Activated CD8-positive, alpha-beta memory T cell treated with anti-CD3 and anti-CD28 coated beads for 24 hours (primary cell): ENCODE data around the gene IRX5.

Source experiments
- DNase-seq: peaks from one replicate; pipeline ENCODE4 v3.0.0-alpha.2; 2020

The IRX5 gene

GRCh38 chr16:54930005-54930868, at the start of gene IRX5:
IRX5 (plus strand) TSS chr16:54930865; CDS start chr16:54931199, 334 bp downstream.
- DNase-seq: peak; percentile 69

DNA sequence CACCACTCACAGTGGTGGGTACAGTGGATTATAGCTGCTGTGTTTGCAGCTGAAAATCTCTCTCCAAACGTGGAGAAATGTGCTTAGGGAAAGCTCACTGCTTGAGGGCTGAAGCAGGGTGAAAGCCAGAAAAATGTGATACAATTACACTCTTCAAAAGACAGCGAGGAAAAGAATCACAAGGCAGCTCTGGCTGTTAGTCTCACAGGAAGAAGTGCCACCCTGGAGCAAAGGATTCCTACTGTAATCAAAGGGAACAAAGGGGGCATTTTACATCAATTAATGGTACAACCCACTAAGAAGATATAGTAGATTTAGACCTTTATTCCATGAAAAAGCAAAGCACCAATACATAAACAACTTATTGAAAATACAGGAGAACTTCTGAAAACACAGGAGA, 48.1 kb upstream of the IRX5 start:
- no peak for DNase-seq

GRCh38 chr16:54883358-54883757, 47.3 kb upstream of the IRX5 start:
- DNase-seq: no peak

DNA sequence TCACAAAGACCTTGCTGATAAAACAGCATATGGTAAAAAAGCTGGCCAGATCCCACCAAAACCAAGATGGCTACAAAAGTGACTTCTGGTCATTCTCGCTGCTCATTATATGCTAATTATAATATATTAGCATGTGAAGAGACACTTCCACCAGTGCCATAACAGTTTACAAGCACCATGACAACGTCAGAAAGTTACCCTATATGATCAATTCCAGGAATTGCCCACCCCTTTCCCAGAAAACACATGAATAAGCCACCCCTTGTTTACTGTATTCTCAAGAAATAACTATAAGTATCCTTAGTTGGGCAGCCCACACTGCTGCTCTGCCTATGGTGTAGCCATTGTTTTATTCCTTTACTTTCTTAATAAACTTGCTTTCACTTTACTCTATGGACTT, 44.6 kb upstream of the IRX5 start:
- no peak for DNase-seq

DNA sequence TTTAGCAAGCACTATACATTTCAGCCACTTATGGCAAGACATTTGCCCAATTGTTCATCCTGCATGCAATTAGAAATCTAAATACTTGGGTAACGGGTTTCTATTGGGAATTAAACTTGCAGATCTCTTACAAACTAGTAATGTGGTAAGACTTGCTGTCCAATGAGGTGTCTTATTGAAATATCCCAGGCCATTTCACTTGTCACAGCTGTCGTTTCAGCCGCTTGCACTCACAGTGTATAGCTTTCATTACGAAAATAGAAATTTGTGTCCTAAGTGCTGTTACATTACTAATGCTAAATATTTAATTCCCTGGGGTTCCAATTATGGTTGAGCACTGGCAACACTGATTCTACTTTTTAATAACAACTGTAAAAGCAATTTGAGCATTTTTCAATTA, 40.3 kb upstream of the IRX5 start:
- DNase-seq: no peak

GRCh38 chr16:54891346-54891745, 39.3 kb upstream of the IRX5 start:
- DNase-seq: no peak

GRCh38 chr16:54892981-54893380, 37.7 kb upstream of the IRX5 start:
- no peak for DNase-seq

DNA sequence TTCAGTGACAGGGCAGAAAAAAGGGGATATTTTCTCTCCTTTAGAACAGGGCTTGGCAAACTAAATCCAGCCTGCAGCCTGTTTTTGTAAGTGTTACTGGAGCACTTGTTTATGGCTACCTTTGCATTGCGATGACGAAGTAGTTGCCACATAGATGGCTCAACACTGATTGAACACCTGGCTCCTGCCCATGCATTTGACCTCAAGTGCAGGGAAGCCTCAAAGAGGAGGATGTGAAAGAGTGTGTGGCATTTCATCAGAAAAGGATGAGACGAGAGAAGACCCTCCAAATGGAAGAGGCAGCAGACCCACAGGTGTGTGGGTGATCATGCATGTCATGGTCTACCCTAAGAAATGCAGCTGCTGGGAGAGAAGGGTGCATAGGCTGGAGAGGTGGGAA, 32.7 kb upstream of the IRX5 start:
- no peak for DNase-seq

DNA sequence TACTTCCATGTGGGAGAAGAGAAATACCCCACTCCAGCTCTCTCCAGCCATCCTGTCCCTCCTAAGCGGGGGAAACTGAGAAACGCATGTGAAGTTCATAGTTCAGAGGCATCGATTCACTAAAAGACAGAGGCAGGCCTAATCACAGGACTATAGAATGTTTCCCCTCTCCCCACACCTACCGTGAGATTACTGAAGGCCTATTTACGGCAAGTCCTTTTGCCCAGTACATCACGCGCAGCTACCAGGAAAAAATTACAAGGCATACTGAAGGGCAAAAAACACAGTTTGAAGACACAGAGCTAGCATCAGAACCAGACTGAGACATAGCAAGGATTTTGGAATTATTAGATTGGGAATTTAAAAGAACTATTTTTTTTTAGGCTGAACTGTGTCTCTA, 29.1 kb upstream of the IRX5 start:
- DNase-seq: no peak

DNA sequence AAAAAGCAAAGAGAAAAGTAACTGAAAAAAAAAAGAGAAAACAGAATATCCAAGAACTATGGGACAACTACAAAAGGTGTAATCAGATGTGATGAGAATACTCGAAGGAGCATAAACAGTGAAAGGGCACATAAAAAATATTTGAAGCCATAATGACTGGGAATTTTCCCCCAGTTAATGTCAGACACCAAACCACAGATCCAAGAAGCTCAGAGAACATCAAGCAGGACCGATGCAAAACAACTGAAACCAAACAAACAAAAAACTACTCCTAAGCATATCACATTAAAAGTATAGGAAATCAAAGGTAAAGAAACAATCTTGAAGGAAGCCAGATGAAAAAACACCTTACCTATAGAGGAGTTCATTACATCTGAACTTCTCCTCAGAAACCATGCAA, 27.6 kb upstream of the IRX5 start:
- DNase-seq: no peak

- DNase-seq: no peak
Measured at GRCh38 chr16:54911079-54911478, 19.6 kb upstream of the IRX5 start.

GRCh38 chr16:54912720-54913119, 17.9 kb upstream of the IRX5 start:
- DNase-seq: no peak

DNA sequence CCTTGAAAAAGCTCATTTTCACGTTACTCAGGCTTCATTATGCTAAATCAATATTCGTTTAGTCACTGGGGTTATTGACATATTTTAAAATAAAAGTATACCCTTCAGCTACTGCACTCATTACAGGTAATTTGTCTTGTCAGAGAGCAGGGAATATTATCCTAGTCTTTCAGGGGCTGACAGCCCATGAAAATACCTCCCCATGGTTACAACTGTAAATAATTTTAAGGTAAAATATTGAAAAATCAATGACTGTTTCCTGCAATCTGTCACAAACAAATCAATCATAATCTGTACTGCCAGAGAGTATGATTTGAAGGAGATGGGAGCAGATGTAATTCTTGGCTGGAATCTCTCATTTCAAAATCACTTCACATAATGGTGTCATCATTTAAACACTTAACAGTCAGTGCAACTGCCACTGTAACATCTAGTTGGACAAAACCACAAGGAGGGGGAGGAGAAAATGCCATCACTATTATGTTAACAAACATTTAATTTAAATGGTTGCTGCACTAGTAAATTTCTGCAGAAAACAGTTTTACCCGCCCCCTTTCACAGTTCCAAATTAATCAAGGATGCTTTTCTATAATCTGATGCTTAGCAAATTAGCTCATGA, 9.3 kb upstream of the IRX5 start:
- DNase-seq: no peak

DNA sequence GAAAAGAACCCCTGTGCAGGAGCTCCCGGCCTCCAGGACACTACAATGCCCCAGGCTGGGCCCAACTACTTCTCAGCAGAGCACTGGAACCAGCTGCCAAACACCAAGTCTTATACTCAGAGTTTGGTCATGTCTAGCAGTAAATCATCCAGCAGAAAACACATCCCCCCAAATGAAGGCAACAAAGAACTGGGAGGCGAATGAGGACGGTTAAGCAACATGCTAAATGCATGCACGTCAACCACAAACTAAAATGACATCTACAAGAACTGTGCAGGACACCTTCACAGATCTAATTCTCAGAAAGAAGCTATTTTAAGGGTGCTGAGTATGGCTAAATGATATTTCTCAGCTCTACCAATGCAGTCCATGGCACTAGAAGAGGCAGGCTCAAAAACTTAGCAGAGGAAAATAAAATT, 7.6 kb upstream of the IRX5 start:
- DNase-seq: no peak

- no peak for DNase-seq
Measured at GRCh38 chr16:54923988-54924387, 6.7 kb upstream of the IRX5 start.

DNA sequence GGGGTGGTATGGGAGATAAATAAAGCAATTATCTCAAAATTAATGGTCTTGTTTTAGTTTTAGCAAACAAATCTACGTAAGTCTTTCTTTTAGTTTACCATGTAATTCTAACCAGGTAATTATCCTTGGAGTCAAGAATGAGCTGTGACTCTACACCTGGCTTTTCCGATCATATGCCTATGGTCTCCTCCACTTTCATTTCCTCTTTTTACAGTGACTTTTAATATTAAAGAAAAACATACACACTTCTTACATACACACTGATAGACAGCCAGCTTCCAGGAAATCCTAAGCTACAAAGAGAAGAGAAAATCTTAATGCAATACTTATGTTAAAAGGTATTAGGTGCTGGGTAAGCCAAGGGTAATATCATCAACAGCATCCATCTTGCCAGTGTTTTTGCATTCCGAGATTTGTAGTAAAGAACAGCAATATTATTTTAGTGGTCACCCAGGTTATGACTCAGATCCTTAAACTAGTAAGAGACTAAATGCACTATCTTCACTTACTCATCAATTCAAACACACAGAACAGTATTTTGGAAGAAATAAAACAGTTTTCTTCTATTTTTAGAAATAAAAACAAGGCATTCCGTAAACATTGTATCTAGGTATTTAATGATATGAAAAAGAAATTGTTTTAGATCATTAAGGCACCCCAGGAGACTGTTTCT, 4.4 kb upstream of the IRX5 start:
- no peak for DNase-seq

GRCh38 chr16:54927125-54928015, 3.3 kb upstream of the IRX5 start:
- DNase-seq: no peak

GRCh38 chr16:54928016-54928356, 2.7 kb upstream of the IRX5 start:
- DNase-seq: no peak

GRCh38 chr16:54928411-54929089, 2.1 kb upstream of the IRX5 start:
- DNase-seq: peak; percentile 68

- DNase-seq: peak; percentile 97
Measured at GRCh38 chr16:54929090-54930004, 1.3 kb upstream of the IRX5 start.

DNA sequence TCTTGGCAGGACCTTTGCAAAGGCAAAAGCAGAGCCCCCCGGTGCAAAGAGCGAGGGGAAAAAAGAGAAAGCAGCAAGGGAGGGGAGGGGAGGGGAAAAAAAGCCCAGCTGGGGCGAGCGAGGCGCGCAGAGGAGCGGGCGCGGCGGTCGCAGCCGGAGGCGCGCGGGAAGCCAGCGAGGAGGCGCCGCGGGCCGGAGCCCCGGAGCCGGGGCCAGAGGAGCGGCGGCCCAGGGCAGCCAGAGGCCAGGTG, 129 bp downstream of the IRX5 start:
- no peak for DNase-seq
